Neutrophil (primary cell): ENCODE results near the gene SLC6A2.

Experiments
- H3K27ac ChIP-seq: fragments of 200-600 bp; sonication (generic); 2 replicates; pipeline ENCODE4 v1.5.1; 2016; ENCODE audit warnings: mild to moderate bottlenecking, moderate library complexity
- H3K27me3 ChIP-seq: fragments of 200-600 bp; sonication (generic); 2 replicates; pipeline ENCODE4 v1.6.0; 2016; ENCODE audit warnings: mild to moderate bottlenecking
- H3K36me3 ChIP-seq: fragments of 200-600 bp; sonication (generic); 2 replicates; pipeline ENCODE4 v1.5.1; 2017
- H3K4me1 ChIP-seq, 2 experiments: fragments of 200-600 bp in 1 of 2; sonication (generic) in 1 of 2; 1 replicate in 1 of 2; 2 replicates in 1 of 2; pipeline versions ENCODE4 v1.5.1 to v1.6.1; 2013 to 2016; ENCODE audit warnings: low read depth in 1 of 2, low read length in 1 of 2, mild to moderate bottlenecking in 1 of 2, moderate library complexity in 1 of 2; ENCODE audit not compliant: control insufficient read depth in 1 of 2, insufficient read depth in 1 of 2
- H3K4me3 ChIP-seq, 2 experiments: fragments of 200-600 bp in 1 of 2; sonication (generic) in 1 of 2; 1 replicate in 1 of 2; 2 replicates in 1 of 2; pipeline ENCODE4 v1.5.1; 2013 to 2016; ENCODE audit warnings: low read depth in 1 of 2, low read length in 1 of 2, mild to moderate bottlenecking in 1 of 2, moderate library complexity in 1 of 2
- H3K9me3 ChIP-seq: fragments of 200-600 bp; sonication (generic); 2 replicates; pipeline ENCODE4 v1.5.1; 2016
- CTCF ChIP-seq: fragments of 200-600 bp; sonication (generic); IDR thresholded peaks from 2 replicates; pipeline ENCODE4 v1.5.1; 2016; ENCODE audit warnings: antibody characterized with exemption

The SLC6A2 gene

GRCh38 chr16:55672471-55672870 lies 16.7 kb downstream of the SLC6A2 start:
- no peak overlapping the region for H3K4me3 ChIP-seq
- H3K27me3 ChIP-seq, result no peaks in the 10 kb centered on the region
- no peaks in the 10 kb centered on the region for H3K36me3 ChIP-seq
- H3K4me1 ChIP-seq, result no peaks in the 10 kb centered on the region
- no peaks in the 10 kb centered on the region for H3K9me3 ChIP-seq
- no peak for TF ChIP-seq CTCF
- no peak overlapping the region for H3K27ac ChIP-seq

GRCh38 chr16:55678161-55678821 lies 22.5 kb downstream of the SLC6A2 start:
- Histone ChIP-seq H3K4me1 (no peaks in the 10 kb centered on the region), H3K9me3 (no peaks in the 10 kb centered on the region), H3K27ac (no peak overlapping the region), H3K27me3 (no peaks in the 10 kb centered on the region), H3K36me3 (no peaks in the 10 kb centered on the region), H3K4me3 (no peak overlapping the region)
- no peak for TF ChIP-seq CTCF

- no peaks in the 10 kb centered on the region for H3K4me1 ChIP-seq
- no peak overlapping the region for H3K4me3 ChIP-seq
- H3K9me3 ChIP-seq, result no peaks in the 10 kb centered on the region
- H3K27ac ChIP-seq, result no peak overlapping the region
- H3K27me3 ChIP-seq, result no peaks in the 10 kb centered on the region
- no peaks in the 10 kb centered on the region for H3K36me3 ChIP-seq
- no peak for TF ChIP-seq CTCF
Measured at GRCh38 chr16:55682086-55682485, 26.3 kb downstream of the SLC6A2 start.

GRCh38 chr16:55685973-55686372 lies 30.2 kb downstream of the SLC6A2 start:
- Histone ChIP-seq H3K4me3 (no peak overlapping the region), H3K27ac (no peak overlapping the region), H3K4me1 (no peaks in the 10 kb centered on the region), H3K27me3 (peaks cover 8% of the 10 kb centered on the region), H3K9me3 (no peaks in the 10 kb centered on the region), H3K36me3 (no peaks in the 10 kb centered on the region)
- TF ChIP-seq CTCF, result no peak

GRCh38 chr16:55686671-55687070 lies 30.9 kb downstream of the SLC6A2 start:
- H3K36me3 ChIP-seq, result no peaks in the 10 kb centered on the region

More at GRCh38 chr16:55686671-55687070, 30.9 kb downstream of the SLC6A2 start:
- Histone ChIP-seq H3K4me3 (no peak overlapping the region), H3K27ac (no peak overlapping the region), H3K9me3 (no peaks in the 10 kb centered on the region), H3K27me3 (peaks cover 8% of the 10 kb centered on the region), H3K4me1 (no peaks in the 10 kb centered on the region)
- TF ChIP-seq CTCF, result no peak
